ENCODE results near the gene VKORC1L1. TPM values are rescaled to one million over a fixed set of nuclear protein-coding genes. Genes with fewer than 3 reads are reported as not detected.
"Not testable (repeated sequence)": the region's sequence is repeated elsewhere in the genome, so short reads cannot be mapped to it uniquely, and the experiment has no call there.

Gene VKORC1L1
- total and polyA plus RNA-seq, 2 donors (not counting 3 experiments of a cell fraction or from before 2014, with no cell fraction given): 14.5 to 36.7 TPM

DNA sequence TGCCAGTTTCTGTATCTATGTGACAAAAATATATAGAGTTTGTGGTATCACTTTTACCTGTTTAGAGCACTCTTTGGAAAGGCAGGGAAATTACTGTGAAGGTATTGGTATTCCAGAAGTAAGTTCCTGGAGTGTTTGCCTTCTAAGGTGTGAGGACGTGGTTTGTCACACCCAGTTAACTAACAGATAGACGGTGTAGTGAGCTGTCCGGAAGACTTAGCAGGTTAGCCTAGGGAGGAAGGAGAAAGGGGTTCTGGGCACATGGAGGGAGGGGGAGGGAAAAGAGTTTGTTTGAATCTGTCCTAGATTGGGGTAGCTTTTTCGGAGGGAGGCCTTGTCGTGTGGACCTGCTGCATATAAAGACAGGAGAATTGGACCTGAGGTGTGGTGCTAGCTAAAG, 7.4 kb downstream of the VKORC1L1 start:
- peaks cover 43% of the 10 kb centered on the region for H3K79me2 ChIP-seq (ENCODE audit: control insufficient read depth, insufficient read depth, low read length)
- H3K9me3 ChIP-seq (replicated peaks; ENCODE audit: control insufficient read depth, insufficient read depth, low read length); H3K36me3 ChIP-seq (ENCODE audit: control insufficient read depth in 2 of 2, extremely low read depth in 1 of 2, insufficient read depth in 2 of 2, low read length in 2 of 2); H3K27ac ChIP-seq (ENCODE audit: insufficient read depth, low read depth, low read length); H4K20me1 ChIP-seq (replicated peaks; ENCODE audit: control insufficient read depth, extremely low read depth, insufficient read depth, low read length); BruUV-seq (replicated peaks); H3K9me1 ChIP-seq (replicated peaks; ENCODE audit: control insufficient read depth, extremely low read depth, insufficient read depth, low read length); CTCF ChIA-PET; H3K9ac ChIP-seq (replicated peaks; ENCODE audit: extremely low read depth, insufficient read depth, low read length); POLR2A ChIA-PET; H3K27me3 ChIP-seq (ENCODE audit: control insufficient read depth in 2 of 2, insufficient read depth in 2 of 2, low read length in 2 of 2); H3K4me2 ChIP-seq (ENCODE audit: insufficient read depth, low read length); H2AFZ ChIP-seq (ENCODE audit: low read depth, low read length); dilution Hi-C loops (cut with MboI; ENCODE audit: extremely low pct_ligation_motif_present, low sequenced_read_pairs); DNase-seq (ENCODE audit: low read depth, low spot score); intact Hi-C loops (cut with micrococcal nuclease); H3K4me3 ChIP-seq (replicated peaks in 1 of 3; ENCODE audit: insufficient read depth in 1 of 3, low read depth in 1 of 3, low read length in 3 of 3); H3K4me1 ChIP-seq (ENCODE audit: control insufficient read depth, extremely low read depth, insufficient read depth, low read length); FAIRE-seq: not testable (repeated sequence)

- H3K4me1 ChIP-seq (ENCODE audit: control insufficient read depth, extremely low read depth, insufficient read depth, low read length); H3K4me2 ChIP-seq (ENCODE audit: insufficient read depth, low read length); CTCF ChIA-PET; dilution Hi-C loops (cut with MboI; ENCODE audit: extremely low pct_ligation_motif_present, low sequenced_read_pairs); H3K27ac ChIP-seq (ENCODE audit: insufficient read depth, low read depth, low read length); H3K27me3 ChIP-seq (ENCODE audit: control insufficient read depth in 2 of 2, insufficient read depth in 2 of 2, low read length in 2 of 2); FAIRE-seq; BruUV-seq (replicated peaks); H3K9me3 ChIP-seq (replicated peaks; ENCODE audit: control insufficient read depth, insufficient read depth, low read length); H3K9me1 ChIP-seq (replicated peaks; ENCODE audit: control insufficient read depth, extremely low read depth, insufficient read depth, low read length); H2AFZ ChIP-seq (ENCODE audit: low read depth, low read length); POLR2A ChIA-PET; H3K9ac ChIP-seq (replicated peaks; ENCODE audit: extremely low read depth, insufficient read depth, low read length); DNase-seq (ENCODE audit: low read depth, low spot score); H3K36me3 ChIP-seq (ENCODE audit: control insufficient read depth in 2 of 2, extremely low read depth in 1 of 2, insufficient read depth in 2 of 2, low read length in 2 of 2); intact Hi-C loops (cut with micrococcal nuclease); H4K20me1 ChIP-seq (replicated peaks; ENCODE audit: control insufficient read depth, extremely low read depth, insufficient read depth, low read length); H3K4me3 ChIP-seq (replicated peaks in 1 of 3; ENCODE audit: insufficient read depth in 1 of 3, low read depth in 1 of 3, low read length in 3 of 3): not testable (repeated sequence)
- H3K79me2 ChIP-seq (ENCODE audit: control insufficient read depth, insufficient read depth, low read length): peaks cover 37% of the 10 kb centered on the region
Measured at GRCh38 chr7:65884983-65885382, 12.1 kb downstream of the VKORC1L1 start.

- dilution Hi-C loops (cut with MboI; ENCODE audit: extremely low pct_ligation_motif_present, low sequenced_read_pairs); H3K9me1 ChIP-seq (replicated peaks; ENCODE audit: control insufficient read depth, extremely low read depth, insufficient read depth, low read length); intact Hi-C loops (cut with micrococcal nuclease); H4K20me1 ChIP-seq (replicated peaks; ENCODE audit: control insufficient read depth, extremely low read depth, insufficient read depth, low read length); DNase-seq (ENCODE audit: low read depth, low spot score); POLR2A ChIA-PET; H3K36me3 ChIP-seq (ENCODE audit: control insufficient read depth in 2 of 2, extremely low read depth in 1 of 2, insufficient read depth in 2 of 2, low read length in 2 of 2); CTCF ChIA-PET; H3K27me3 ChIP-seq (ENCODE audit: control insufficient read depth in 2 of 2, insufficient read depth in 2 of 2, low read length in 2 of 2); H3K4me3 ChIP-seq (replicated peaks in 1 of 3; ENCODE audit: insufficient read depth in 1 of 3, low read depth in 1 of 3, low read length in 3 of 3); H3K27ac ChIP-seq (ENCODE audit: insufficient read depth, low read depth, low read length); H3K9ac ChIP-seq (replicated peaks; ENCODE audit: extremely low read depth, insufficient read depth, low read length); H3K4me1 ChIP-seq (ENCODE audit: control insufficient read depth, extremely low read depth, insufficient read depth, low read length); H3K9me3 ChIP-seq (replicated peaks; ENCODE audit: control insufficient read depth, insufficient read depth, low read length); BruUV-seq (replicated peaks); H2AFZ ChIP-seq (ENCODE audit: low read depth, low read length); H3K4me2 ChIP-seq (ENCODE audit: insufficient read depth, low read length); FAIRE-seq: not testable (repeated sequence)
- peaks cover 33% of the 10 kb centered on the region for H3K79me2 ChIP-seq (ENCODE audit: control insufficient read depth, insufficient read depth, low read length)
Measured at GRCh38 chr7:65885533-65885932, 12.7 kb downstream of the VKORC1L1 start.

GRCh38 chr7:65888434-65889156, 15.7 kb downstream of the VKORC1L1 start:
- DNase-seq (ENCODE audit: low read depth, low spot score); H3K27ac ChIP-seq (ENCODE audit: insufficient read depth, low read depth, low read length); H3K4me1 ChIP-seq (ENCODE audit: control insufficient read depth, extremely low read depth, insufficient read depth, low read length); H3K9ac ChIP-seq (replicated peaks; ENCODE audit: extremely low read depth, insufficient read depth, low read length); intact Hi-C loops (cut with micrococcal nuclease); H3K4me3 ChIP-seq (replicated peaks in 1 of 3; ENCODE audit: insufficient read depth in 1 of 3, low read depth in 1 of 3, low read length in 3 of 3); H3K36me3 ChIP-seq (ENCODE audit: control insufficient read depth in 2 of 2, extremely low read depth in 1 of 2, insufficient read depth in 2 of 2, low read length in 2 of 2); dilution Hi-C loops (cut with MboI; ENCODE audit: extremely low pct_ligation_motif_present, low sequenced_read_pairs); POLR2A ChIA-PET; H2AFZ ChIP-seq (ENCODE audit: low read depth, low read length); BruUV-seq (replicated peaks); H3K4me2 ChIP-seq (ENCODE audit: insufficient read depth, low read length); H4K20me1 ChIP-seq (replicated peaks; ENCODE audit: control insufficient read depth, extremely low read depth, insufficient read depth, low read length); FAIRE-seq; CTCF ChIA-PET; H3K9me3 ChIP-seq (replicated peaks; ENCODE audit: control insufficient read depth, insufficient read depth, low read length); H3K27me3 ChIP-seq (ENCODE audit: control insufficient read depth in 2 of 2, insufficient read depth in 2 of 2, low read length in 2 of 2); H3K9me1 ChIP-seq (replicated peaks; ENCODE audit: control insufficient read depth, extremely low read depth, insufficient read depth, low read length): not testable (repeated sequence)
- H3K79me2 ChIP-seq (ENCODE audit: control insufficient read depth, insufficient read depth, low read length): peaks cover 41% of the 10 kb centered on the region

All from endothelial cell of umbilical vein (primary cell).